A673 (cell line): ENCODE measurements around the gene AURKAIP1. TPM values are rescaled to one million over a fixed set of nuclear protein-coding genes. Genes with fewer than 3 reads are reported as not detected.

ENCODE experiments used
- BruUV-seq: library from RNA; stranded (reverse); fragments of 400-500 nt; replicated peaks from 2 replicates; lab custom pipeline; 2021; lab: Mats Ljungman, UMichigan
- CTCF ChIA-PET: fragments of 300-600 bp; sonication (Branson Sonifier 250); formaldehyde crosslinking; loops from one replicate; lab custom pipeline; 2022; ENCODE audit warnings: antibody characterized with exemption; lab: Charles Lee
- POLR2A ChIA-PET: fragments of 300-600 bp; sonication (Branson Sonifier 250); formaldehyde crosslinking; loops from one replicate; lab custom pipeline; 2022; ENCODE audit warnings: antibody characterized with exemption; ENCODE audit not compliant: low non-redundant PET; lab: Charles Lee
- DNase-seq: peaks from one replicate; pipeline ENCODE4 v3.0.0-alpha.2; 2015; ENCODE audit warnings: low spot score
- H3K27ac ChIP-seq: fragments of 200-600 bp; sonication (generic); 2 replicates; pipeline ENCODE4 v1.5.1; 2016; ENCODE audit warnings: mixed run types, low read depth, mild to moderate bottlenecking, mixed read lengths, antibody characterized with exemption, low read length; ENCODE audit not compliant: poor library complexity, severe bottlenecking
- H3K27me3 ChIP-seq: fragments of 200-600 bp; sonication (generic); replicated peaks from 2 replicates; pipeline ENCODE4 v1.6.1; 2017; ENCODE audit warnings: mixed run types, low read depth, mild to moderate bottlenecking, mixed read lengths, antibody characterized with exemption, low read length; ENCODE audit not compliant: insufficient read depth, poor library complexity
- H3K36me3 ChIP-seq: fragments of 200-600 bp; sonication (generic); 2 replicates; pipeline ENCODE4 v1.6.1; 2016; ENCODE audit warnings: mixed run types, mild to moderate bottlenecking, mixed read lengths, antibody characterized with exemption, low read length; ENCODE audit not compliant: insufficient read depth, poor library complexity, severe bottlenecking
- H3K4me1 ChIP-seq: fragments of 200-600 bp; sonication (generic); 2 replicates; pipeline ENCODE4 v1.6.1; 2017; ENCODE audit warnings: mixed run types, mild to moderate bottlenecking, mixed read lengths, antibody characterized with exemption, low read length; ENCODE audit not compliant: insufficient read depth, poor library complexity, severe bottlenecking
- H3K4me3 ChIP-seq: fragments of 200-600 bp; sonication (generic); 2 replicates; pipeline ENCODE4 v1.5.1; 2016; ENCODE audit warnings: low read depth, mixed run types, mild to moderate bottlenecking, mixed read lengths, low read length; ENCODE audit not compliant: poor library complexity, severe bottlenecking
- H3K9me3 ChIP-seq: fragments of 200-600 bp; sonication (generic); 2 replicates; pipeline ENCODE4 v1.6.1; 2016; ENCODE audit warnings: mixed run types, low read depth, mild to moderate bottlenecking, mixed read lengths, antibody characterized with exemption, low read length; ENCODE audit not compliant: poor library complexity, severe bottlenecking
- EZH2 ChIP-seq: fragments of 200-600 bp; sonication (generic); IDR thresholded peaks from 2 replicates; pipeline ENCODE4 v1.6.1; 2017; ENCODE audit warnings: borderline replicate concordance, low read depth, mild to moderate bottlenecking, mixed read lengths, antibody characterized with exemption, low read length; ENCODE audit not compliant: poor library complexity, severe bottlenecking
- intact Hi-C: fragments of 100-400 bp; cut with micrococcal nuclease; formaldehyde crosslinking; loops from one replicate; pipeline ENCODE4 v1.10.0; 2022; ENCODE audit not compliant: unreplicated experiment
- total RNA-seq: library from RNA; stranded (reverse); gene quantifications from 2 replicates; pipeline ENCODE4 v1.2.3, GENCODE V29; 2021
- TF ChIP-seq, protein P1 (sequence below): fragments of 300-800, 200-600 bp; sonication (generic); conservative IDR thresholded peaks from 2 replicates; pipeline ENCODE4 v1.5.1; 2017; ENCODE audit warnings: low read depth, mild to moderate bottlenecking, antibody characterized with exemption, low read length, moderate library complexity, mixed read lengths

AURKAIP1 gene
- total RNA-seq, 1 experiment from 2014 or later, result 172 TPM

GRCh38 chr1:1373815-1374588 lies 1.0 kb downstream of the AURKAIP1 start:
- Histone ChIP-seq H3K27ac (peak overlapping the region; percentile 93), H3K27me3 (no peaks in the 10 kb centered on the region), H3K4me1 (peaks cover 10% of the 10 kb centered on the region), H3K36me3 (no peaks in the 10 kb centered on the region), H3K9me3 (no peaks in the 10 kb centered on the region), H3K4me3 (peak overlapping the region; percentile 98)
- POLR2A ChIA-PET, result no interaction called here
- no peak for DNase-seq
- intact Hi-C loops, result loop anchor here (10.0 kb wide), 1 partner anchor 259 kb away; the partner anchor contains the start of gene C1orf159
- no peak for TF ChIP-seq EZH2
- TF ChIP-seq, protein P1, sequence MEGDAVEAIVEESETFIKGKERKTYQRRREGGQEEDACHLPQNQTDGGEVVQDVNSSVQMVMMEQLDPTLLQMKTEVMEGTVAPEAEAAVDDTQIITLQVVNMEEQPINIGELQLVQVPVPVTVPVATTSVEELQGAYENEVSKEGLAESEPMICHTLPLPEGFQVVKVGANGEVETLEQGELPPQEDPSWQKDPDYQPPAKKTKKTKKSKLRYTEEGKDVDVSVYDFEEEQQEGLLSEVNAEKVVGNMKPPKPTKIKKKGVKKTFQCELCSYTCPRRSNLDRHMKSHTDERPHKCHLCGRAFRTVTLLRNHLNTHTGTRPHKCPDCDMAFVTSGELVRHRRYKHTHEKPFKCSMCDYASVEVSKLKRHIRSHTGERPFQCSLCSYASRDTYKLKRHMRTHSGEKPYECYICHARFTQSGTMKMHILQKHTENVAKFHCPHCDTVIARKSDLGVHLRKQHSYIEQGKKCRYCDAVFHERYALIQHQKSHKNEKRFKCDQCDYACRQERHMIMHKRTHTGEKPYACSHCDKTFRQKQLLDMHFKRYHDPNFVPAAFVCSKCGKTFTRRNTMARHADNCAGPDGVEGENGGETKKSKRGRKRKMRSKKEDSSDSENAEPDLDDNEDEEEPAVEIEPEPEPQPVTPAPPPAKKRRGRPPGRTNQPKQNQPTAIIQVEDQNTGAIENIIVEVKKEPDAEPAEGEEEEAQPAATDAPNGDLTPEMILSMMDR, result no peak
- CTCF ChIA-PET, result no interaction called here
- BruUV-seq, result TSS peak; percentile 91

DNA sequence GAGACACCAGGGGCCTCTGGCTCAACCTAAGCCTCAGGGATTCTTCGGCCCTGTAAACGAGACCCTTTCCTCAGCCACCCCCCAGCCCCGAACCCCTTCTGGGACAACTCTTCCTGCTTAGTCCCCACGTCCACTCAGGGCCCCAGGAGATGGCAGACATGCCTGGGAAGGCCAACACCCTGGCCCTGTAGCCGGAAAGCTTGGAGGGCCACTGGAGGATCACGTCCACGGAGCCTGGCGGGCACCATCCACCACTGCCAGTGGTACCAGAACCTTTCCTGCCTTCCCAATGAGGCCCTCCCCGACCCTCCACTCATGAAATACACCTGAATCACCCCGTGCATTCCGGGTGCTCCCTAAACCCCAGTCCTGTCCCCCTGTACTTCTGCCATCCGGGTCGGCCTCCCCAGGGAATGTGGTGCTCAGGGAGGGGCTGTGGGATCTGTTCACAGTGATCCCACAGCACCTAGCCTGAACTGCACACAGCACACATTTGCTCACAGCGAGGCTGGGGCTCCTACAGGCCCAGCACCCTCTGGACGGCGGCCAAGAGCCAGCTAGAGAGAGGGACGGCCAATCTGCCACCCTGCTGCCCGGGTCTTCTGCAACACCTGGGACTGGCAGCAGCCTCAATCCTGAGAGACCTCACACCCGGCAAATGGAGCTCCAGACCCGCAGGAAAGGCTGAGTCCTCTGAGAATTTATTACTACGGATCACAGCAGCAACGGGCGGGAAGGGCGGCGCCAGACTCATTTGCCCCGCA lies 1.8 kb downstream of the AURKAIP1 start:
- no peaks in the 10 kb centered on the region for H3K36me3 ChIP-seq
- no TSS peak for BruUV-seq
- no peaks in the 10 kb centered on the region for H3K9me3 ChIP-seq
- no peak for DNase-seq
- H3K4me1 ChIP-seq, result peaks cover 10% of the 10 kb centered on the region
- CTCF ChIA-PET, result interaction anchor here (0.9 kb wide), 1 partner anchor 48 kb away, joined by 9 read pairs; the partner anchor contains the start of gene ANKRD65
- no peak overlapping the region for H3K27ac ChIP-seq
- no peaks in the 10 kb centered on the region for H3K27me3 ChIP-seq
- POLR2A ChIA-PET, result no interaction called here
- H3K4me3 ChIP-seq, result no peak overlapping the region
- intact Hi-C loops, result loop anchor here (10.0 kb wide), 1 partner anchor 258 kb away; the partner anchor contains the start of gene C1orf159
- TF ChIP-seq, protein P1, result no peak
- no peak for TF ChIP-seq EZH2

GRCh38 chr1:1371746-1372711 lies 3.0 kb downstream of the AURKAIP1 start:
- TF ChIP-seq EZH2, result no peak
- TF ChIP-seq, protein P1, result peak; percentile 96
- intact Hi-C loops, result loop anchor here (10.0 kb wide), 1 partner anchor 257 kb away; the partner anchor contains the start of gene C1orf159
- Histone ChIP-seq H3K36me3 (no peaks in the 10 kb centered on the region), H3K4me1 (peaks cover 10% of the 10 kb centered on the region), H3K27me3 (no peaks in the 10 kb centered on the region), H3K9me3 (no peaks in the 10 kb centered on the region), H3K4me3 (no peak overlapping the region), H3K27ac (no peak overlapping the region)
- CTCF ChIA-PET, result interaction anchor here (0.6 to 1.3 kb wide), 4 partner anchors 49 to 468 kb away, joined by 3 to 9 read pairs (median 4); partner anchors contain the start of gene ANKRD65
- POLR2A ChIA-PET, result no interaction called here
- peak; percentile 63 for DNase-seq
- BruUV-seq, result no TSS peak
